ENCODE data around the gene CPT1A. TPM values are rescaled to one million over a fixed set of nuclear protein-coding genes. Genes with fewer than 3 reads are reported as not detected.

The CPT1A gene
- total RNA-seq, 2 donors from 2014 or later = 53.1 to 56.3 TPM

DNA sequence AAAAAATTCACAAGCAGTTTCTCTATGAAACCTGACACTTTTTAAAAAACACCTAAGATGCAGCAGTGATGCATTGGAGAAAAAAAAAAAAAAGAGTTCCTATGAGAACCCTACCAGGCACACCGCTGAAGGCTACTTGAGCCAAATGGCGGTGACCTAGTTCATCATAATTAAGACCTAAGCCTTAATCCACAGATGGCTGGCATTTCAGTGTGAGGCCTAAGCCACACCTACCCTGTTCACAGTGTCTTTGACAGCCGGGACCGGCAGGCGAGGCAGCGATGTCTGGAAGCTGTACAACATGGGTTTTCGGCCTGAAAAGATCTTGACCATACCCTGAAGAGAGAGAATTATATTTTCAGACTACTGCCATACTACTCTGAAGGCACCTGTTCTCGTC, 38.0 kb downstream of the CPT1A start:
- no peak for DNase-seq (ENCODE audit: low spot score)
- TF ChIP-seq, protein P1, sequence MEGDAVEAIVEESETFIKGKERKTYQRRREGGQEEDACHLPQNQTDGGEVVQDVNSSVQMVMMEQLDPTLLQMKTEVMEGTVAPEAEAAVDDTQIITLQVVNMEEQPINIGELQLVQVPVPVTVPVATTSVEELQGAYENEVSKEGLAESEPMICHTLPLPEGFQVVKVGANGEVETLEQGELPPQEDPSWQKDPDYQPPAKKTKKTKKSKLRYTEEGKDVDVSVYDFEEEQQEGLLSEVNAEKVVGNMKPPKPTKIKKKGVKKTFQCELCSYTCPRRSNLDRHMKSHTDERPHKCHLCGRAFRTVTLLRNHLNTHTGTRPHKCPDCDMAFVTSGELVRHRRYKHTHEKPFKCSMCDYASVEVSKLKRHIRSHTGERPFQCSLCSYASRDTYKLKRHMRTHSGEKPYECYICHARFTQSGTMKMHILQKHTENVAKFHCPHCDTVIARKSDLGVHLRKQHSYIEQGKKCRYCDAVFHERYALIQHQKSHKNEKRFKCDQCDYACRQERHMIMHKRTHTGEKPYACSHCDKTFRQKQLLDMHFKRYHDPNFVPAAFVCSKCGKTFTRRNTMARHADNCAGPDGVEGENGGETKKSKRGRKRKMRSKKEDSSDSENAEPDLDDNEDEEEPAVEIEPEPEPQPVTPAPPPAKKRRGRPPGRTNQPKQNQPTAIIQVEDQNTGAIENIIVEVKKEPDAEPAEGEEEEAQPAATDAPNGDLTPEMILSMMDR (IDR thresholded peaks at IDR 0.05) = no peak
- Histone ChIP-seq H3K27ac (no peak overlapping the region), H3K4me1 (peaks cover 0 to 7% of the 10 kb centered on the region in 2 donors), H3K9me3 (no peaks in the 10 kb centered on the region), H3K36me3 (peaks cover 88% of the 10 kb centered on the region), H3K4me3 (no peak overlapping the region), H3K27me3 (no peaks in the 10 kb centered on the region)

DNA sequence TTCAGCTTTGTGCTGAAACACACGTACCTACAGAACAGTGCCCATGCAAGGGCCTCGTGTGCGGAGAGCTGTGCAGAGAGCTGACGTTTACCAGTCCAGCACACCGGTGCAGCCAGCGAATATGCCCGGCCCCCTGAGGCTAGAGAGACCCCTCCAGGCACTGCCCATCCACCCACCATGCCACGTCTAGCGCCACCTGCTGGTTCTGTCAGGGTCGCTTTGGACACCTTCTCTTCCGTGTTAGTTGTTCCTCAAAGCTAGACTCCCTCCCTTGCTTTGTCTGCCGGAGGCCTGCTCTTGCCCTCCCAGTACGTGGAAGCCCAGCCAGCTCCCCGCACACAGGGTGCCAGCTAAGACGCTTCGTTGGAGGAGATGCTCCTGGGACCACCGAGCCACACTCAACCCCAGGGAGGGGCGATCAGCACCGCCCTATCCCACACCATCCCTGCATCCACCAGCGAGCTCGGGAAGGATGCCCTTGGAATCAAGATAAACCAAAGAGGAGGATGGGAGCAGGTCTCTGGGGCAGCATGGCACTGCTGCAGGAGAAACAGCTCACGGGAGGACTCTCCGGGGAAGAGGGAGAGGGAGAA, 43.4 kb downstream of the CPT1A start:
- Histone ChIP-seq H3K27me3 (no peaks in the 10 kb centered on the region), H3K4me1 (no peaks in the 10 kb centered on the region), H3K27ac (no peak overlapping the region), H3K4me3 (no peak overlapping the region), H3K9me3 (no peaks in the 10 kb centered on the region), H3K36me3 (peaks cover 88% of the 10 kb centered on the region)
- DNase-seq (ENCODE audit: low spot score) = no peak
- TF ChIP-seq, protein P1 (IDR thresholded peaks at IDR 0.05) = peak in 1 of 2 donors; percentile 63

DNA sequence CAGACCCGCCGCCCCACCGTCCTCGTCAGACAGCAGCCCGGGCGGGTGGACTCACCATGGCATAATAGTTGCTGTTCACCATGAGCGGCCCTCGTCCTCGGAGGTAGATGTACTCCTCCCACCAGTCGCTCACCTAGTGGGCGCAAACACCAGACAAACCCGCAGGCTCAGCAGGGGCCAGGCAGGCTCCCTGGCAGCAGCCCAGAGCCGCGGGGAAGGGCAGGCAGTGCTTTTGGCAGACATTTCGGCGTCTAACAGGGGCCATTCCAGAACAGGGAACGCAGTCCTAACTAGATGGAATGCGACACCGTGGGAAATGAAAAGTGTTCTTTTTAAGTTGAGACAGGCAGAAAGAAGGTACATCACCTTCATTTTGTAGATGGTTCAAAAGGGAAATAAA, 44.9 kb downstream of the CPT1A start:
- H3K9me3 ChIP-seq = no peaks in the 10 kb centered on the region
- peak overlapping the region in 1 of 2 donors; percentile 33 for H3K27ac ChIP-seq
- H3K4me1 ChIP-seq = no peaks in the 10 kb centered on the region
- DNase-seq (ENCODE audit: low spot score) = no peak
- TF ChIP-seq, protein P1 (IDR thresholded peaks at IDR 0.05) = no peak
- no peaks in the 10 kb centered on the region for H3K27me3 ChIP-seq
- H3K4me3 ChIP-seq = no peak overlapping the region
- peaks cover 87% of the 10 kb centered on the region for H3K36me3 ChIP-seq

DNA sequence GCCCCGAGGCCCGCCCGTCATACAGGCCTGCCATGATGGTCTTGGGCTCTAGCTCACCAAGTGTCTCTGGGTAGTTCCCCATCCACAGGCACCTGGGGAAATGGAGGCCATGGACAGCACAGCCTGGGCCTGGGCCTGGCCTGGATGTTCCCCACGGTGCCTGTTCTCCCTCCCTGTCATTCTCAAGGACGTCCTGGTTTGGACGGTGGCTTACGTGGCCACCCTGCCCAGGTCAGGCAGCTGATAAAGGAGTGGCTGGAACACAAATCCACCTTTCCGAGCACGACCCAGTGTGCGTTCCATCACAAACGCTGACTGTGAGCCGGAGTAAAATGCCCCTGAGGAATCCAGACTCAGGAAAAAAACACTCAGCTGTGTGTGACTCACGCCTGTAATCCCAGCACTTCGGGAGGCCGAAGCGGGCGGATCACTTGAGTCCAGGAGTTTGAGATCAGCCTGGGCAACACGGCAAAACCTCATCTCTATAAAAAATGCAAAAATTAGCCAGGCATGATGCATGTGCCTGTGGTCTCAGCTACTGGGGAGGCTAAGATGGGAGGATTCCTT, 49.2 kb downstream of the CPT1A start:
- no peaks in the 10 kb centered on the region for H3K4me1 ChIP-seq
- DNase-seq (ENCODE audit: low spot score) = no peak
- TF ChIP-seq, protein P1 (IDR thresholded peaks at IDR 0.05) = no peak
- H3K27ac ChIP-seq = no peak overlapping the region
- peaks cover 87% of the 10 kb centered on the region for H3K36me3 ChIP-seq
- H3K9me3 ChIP-seq = no peaks in the 10 kb centered on the region
- no peaks in the 10 kb centered on the region for H3K27me3 ChIP-seq
- no peak overlapping the region for H3K4me3 ChIP-seq

DNA sequence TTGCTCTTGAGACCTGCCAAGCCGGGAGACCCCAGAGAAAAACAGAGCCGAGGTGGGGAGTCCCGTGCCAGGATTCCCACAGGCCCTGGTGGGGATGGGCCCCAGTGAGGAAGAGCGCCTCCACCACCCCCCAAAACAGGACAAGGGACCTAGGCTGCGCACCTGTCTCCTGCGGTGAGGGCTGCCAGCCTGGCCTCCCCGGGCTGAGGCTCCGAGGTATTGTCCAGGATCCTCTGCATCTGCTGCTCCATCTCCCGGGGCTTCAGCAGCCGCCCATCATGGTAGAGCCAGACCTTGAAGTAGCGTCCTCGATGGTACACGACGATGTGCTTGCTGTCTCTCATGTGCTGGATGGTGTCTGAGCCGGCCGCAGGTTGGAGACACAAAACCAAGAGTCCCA, 57.1 kb downstream of the CPT1A start:
- H3K4me3 ChIP-seq = no peak overlapping the region
- no peaks in the 10 kb centered on the region for H3K9me3 ChIP-seq
- H3K27ac ChIP-seq = no peak overlapping the region
- no peak for DNase-seq (ENCODE audit: low spot score)
- no peaks in the 10 kb centered on the region for H3K27me3 ChIP-seq
- TF ChIP-seq, protein P1 (IDR thresholded peaks at IDR 0.05) = no peak
- peaks cover 82% of the 10 kb centered on the region for H3K36me3 ChIP-seq
- H3K4me1 ChIP-seq = peaks cover 0 to 39% of the 10 kb centered on the region in 2 donors

Data from right atrium auricular region (tissue), 2 donors.